HG03159 (cell line): ENCODE data around the gene CHAC1.

Source experiments
- ATAC-seq: cut with Tn5 transposase; IDR thresholded peaks from one replicate; pipeline ENCODE4 v1.9.1; 2021; ENCODE audit warnings: mild to moderate bottlenecking, moderate library complexity; ENCODE audit not compliant: unreplicated experiment

Gene CHAC1

DNA sequence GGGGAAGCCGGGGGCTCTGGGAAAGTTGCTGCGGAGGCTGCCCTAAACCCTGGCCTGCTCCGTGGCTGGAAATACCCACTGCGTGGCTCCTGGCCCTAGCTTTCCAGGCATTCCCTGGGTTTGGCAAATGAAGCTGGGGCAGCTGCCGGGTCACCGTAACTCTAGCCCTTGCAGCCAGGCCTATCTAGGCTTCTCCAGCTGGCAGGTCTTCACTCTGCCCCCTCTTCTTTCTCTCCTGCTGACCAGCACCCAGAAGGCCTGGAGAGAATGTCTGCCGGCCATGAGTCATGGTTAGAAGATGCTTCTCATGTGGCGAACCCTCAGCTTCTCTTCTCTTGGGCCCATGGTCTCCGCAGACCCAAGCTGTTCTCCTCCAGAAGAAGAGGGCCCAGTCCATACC is 29.7 kb upstream of the CHAC1 start:
- ATAC-seq = no peak

- ATAC-seq = no peak
Measured at GRCh38 chr15:40925495-40925862, 27.8 kb upstream of the CHAC1 start.

GRCh38 chr15:40925863-40926658 is 27.2 kb upstream of the CHAC1 start:
- no peak for ATAC-seq

- ATAC-seq = no peak
Measured at GRCh38 chr15:40926659-40927494, 26.4 kb upstream of the CHAC1 start.

DNA sequence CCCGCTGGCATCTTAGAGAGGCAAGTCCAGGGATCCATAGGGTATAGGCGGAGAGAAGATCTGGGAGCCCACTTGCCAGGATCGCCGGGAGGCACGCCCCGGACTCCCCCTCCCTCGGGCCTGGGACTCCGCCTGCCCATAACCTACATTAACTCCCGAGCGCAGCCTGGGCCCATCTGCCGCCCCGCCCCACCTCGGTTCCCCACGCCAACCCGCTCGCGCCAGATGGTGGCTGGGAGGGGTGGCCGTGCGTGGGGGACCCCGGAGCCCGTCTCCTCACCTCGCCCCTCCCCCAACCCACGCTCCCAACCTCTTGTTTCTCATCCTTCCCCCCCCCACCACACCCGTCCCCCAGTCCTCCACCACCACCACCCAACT is 25.8 kb upstream of the CHAC1 start:
- no peak for ATAC-seq

DNA sequence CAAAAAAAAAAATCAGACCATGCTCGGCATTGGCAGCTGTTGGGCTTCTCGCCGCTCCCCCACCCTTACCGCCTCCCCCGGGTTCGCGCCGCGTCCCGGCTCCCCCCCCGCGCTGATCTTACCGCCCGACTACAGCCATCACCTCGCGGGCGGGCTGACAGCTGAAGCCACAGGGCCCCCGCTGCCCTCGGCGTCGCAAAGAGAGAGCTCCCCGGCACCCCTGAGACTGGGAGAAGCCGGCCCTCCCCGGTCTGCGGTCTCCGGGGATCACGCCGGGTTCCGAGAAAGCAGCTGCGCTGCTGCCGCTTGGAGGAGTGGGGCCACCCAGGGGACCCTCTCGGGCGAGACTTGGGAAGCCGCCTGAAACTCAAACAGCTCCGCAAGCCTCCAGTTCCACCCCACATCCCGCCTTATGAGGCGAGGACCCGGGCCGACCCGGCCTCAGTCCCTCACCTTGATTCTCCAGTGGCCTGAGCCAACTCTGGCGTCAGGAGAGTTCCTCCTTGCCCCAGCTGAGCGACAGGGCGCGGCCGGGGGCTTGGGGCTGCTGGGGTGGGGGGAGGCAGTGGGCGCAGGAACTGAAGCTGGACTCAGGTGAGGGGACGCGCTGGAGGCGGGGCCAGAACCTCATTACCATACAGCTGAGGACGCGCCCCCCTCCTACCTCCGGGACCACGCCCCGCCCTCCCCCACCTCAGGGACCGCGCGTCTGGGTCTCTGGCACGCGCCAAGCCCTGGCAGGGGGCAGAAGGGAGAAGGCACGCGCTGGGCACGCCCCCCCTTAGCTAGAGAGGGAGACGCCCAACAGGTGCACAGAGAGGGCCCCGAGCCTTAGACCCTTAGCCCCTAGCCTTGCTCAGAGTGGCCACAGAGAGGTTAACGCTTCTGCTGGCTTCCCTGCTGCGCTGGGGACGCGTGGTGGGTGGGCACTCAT is 25.1 kb upstream of the CHAC1 start:
- no peak for ATAC-seq

DNA sequence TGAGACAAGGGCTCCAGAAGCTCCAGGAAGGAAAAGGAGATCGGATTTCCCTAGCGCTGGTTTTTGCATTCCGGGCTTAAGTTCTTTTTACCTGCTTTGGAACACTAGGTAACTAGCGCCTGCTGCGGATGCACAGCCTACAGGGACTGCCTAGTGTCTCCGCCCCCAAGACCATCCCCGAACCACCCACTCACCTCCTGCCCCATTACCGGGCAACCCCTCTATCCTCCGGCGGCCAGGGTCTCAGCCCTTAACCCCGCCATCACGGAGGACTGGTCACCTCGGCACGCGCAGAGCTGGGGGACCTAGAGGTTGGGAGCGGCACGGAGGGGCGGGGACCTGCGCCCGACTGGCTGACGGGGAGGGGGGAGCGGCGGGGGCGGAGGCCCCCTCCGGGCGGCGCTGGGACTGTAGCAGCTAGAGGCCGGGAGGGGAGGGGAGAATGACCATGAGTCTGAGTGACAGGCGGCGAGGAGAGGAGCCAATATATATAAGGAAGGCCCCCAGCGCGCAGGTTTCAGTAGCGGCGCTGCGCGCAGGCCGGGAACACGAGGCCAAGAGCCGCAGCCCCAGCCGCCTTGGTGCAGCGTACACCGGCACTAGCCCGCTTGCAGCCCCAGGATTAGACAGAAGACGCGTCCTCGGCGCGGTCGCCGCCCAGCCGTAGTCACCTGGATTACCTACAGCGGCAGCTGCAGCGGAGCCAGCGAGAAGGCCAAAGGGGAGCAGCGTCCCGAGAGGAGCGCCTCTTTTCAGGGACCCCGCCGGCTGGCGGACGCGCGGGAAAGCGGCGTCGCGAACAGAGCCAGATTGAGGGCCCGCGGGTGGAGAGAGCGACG is 24.2 kb upstream of the CHAC1 start, which contains the start of gene DLL4:
Gene DLL4 (plus strand): TSS at position 520 of the 839 bp plus-strand sequence. CDS start 329 bp downstream, outside the sequence.
- no peak for ATAC-seq

DNA sequence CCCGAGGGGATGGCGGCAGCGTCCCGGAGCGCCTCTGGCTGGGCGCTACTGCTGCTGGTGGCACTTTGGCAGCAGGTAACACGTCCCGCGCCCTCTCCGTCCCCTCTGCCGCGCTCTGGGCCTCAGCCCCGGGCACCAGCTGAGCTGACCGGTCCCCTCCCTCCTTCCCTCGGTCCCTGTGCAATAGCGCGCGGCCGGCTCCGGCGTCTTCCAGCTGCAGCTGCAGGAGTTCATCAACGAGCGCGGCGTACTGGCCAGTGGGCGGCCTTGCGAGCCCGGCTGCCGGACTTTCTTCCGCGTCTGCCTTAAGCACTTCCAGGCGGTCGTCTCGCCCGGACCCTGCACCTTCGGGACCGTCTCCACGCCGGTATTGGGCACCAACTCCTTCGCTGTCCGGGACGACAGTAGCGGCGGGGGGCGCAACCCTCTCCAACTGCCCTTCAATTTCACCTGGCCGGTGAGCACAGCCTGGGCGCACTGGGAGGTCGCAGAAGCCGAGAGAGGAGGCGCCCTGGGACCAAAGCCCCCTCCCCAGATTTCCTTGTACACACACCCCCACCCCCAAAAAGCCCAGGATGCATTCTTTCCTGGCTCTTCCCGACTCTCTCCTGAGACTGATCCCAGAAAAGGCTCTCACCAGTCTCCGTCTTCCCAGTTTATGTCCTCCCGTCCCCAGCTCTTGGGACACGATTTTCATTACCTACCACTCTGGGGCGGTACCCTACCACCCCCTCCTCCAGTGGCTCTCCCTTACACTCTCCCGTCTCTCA is 23.4 kb upstream of the CHAC1 start:
- ATAC-seq = no peak

- ATAC-seq = no peak
Measured at GRCh38 chr15:40930430-40931299, 22.6 kb upstream of the CHAC1 start.

- ATAC-seq = no peak
Measured at GRCh38 chr15:40931300-40932142, 21.8 kb upstream of the CHAC1 start.

GRCh38 chr15:40932156-40932555 is 21.1 kb upstream of the CHAC1 start:
- no peak for ATAC-seq

DNA sequence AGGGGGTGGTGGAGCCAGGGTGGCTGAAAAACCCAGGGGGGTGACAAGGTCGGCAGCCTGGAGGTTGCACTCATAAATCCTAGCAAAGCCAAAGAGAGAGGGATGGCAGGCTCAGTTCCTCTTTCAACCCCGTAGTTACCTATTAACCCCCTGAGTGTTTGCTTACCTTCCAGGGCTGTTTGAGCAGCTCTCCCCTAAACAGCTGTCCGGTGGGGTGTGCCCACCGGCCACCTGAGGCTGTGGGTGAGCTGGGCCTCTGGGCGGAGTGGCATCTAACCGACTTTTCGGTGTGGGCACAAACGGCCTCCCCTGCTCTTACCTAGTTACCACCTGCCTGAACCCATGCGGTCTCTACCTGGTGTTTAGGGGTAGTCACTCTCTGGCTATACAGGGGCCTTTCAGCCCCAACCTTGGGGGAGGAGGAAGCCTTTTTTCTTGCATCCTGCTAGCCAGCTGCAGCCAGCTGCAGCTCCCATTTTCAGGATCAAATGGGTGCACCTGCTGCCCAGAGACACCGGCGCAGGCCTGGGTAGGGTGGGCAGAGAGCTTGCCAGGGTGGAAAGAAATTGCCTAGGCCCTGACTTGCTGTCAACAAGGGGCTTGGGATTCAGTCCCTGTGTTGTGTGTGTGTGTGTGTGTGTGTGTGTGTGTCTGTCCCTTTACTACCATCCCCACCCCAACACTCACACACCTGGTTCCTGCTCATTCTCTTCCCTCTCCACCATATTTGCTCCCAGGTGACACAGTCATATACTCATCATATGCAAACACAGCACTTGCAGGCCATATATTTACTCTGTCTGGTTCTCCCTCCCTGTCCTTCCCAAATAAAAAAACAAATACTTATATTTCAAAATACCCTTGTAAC is 20.4 kb upstream of the CHAC1 start:
- ATAC-seq = no peak

GRCh38 chr15:40933517-40933902 is 19.8 kb upstream of the CHAC1 start:
- no peak for ATAC-seq

DNA sequence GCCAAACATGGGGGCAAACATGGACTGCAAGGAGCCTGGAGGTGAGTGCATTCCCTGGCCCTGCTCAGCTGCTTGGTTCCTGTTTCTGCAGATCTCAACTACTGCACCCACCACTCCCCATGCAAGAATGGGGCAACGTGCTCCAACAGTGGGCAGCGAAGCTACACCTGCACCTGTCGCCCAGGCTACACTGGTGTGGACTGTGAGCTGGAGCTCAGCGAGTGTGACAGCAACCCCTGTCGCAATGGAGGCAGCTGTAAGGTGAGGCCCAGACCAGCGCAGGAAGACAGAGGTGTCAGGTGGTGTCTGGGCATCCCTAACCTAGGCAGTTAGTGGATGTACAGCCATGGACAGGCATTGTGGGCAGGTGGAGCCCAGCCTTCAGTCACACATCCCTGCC is 18.8 kb upstream of the CHAC1 start:
- no peak for ATAC-seq

- ATAC-seq = no peak
Measured at GRCh38 chr15:40936234-40936708, 17.0 kb upstream of the CHAC1 start.
